ENCODE results near the gene GRAMD4.

GRAMD4 gene

GRCh38 chr22:46652081-46652846, 32.1 kb downstream of the GRAMD4 start:
- no peak overlapping the region for H3K4me3 ChIP-seq (ENCODE audit: low read depth, low read length)

GRCh38 chr22:46652847-46653331, 32.7 kb downstream of the GRAMD4 start:
- no peak for TF ChIP-seq CTCF (IDR thresholded peaks at IDR 0.05; ENCODE audit: borderline replicate concordance, insufficient read depth, low read depth, low read length)
- no peak overlapping the region for H3K4me3 ChIP-seq (ENCODE audit: low read depth, low read length)

More at GRCh38 chr22:46652081-46652846, 32.1 kb downstream of the GRAMD4 start:
- TF ChIP-seq CTCF (IDR thresholded peaks at IDR 0.05; ENCODE audit: borderline replicate concordance, insufficient read depth, low read depth, low read length): no peak

- TF ChIP-seq CTCF (IDR thresholded peaks at IDR 0.05; ENCODE audit: borderline replicate concordance, insufficient read depth, low read depth, low read length): no peak
- H3K4me3 ChIP-seq (ENCODE audit: low read depth, low read length): no peak overlapping the region
These were observed 33.4 kb downstream of the GRAMD4 start for GRCh38 chr22:46653596-46653995.

- H3K4me3 ChIP-seq (ENCODE audit: low read depth, low read length): no peak overlapping the region
- TF ChIP-seq CTCF (IDR thresholded peaks at IDR 0.05; ENCODE audit: borderline replicate concordance, insufficient read depth, low read depth, low read length): no peak
These were observed 34.2 kb downstream of the GRAMD4 start for GRCh38 chr22:46654426-46654825.

- TF ChIP-seq CTCF (IDR thresholded peaks at IDR 0.05; ENCODE audit: borderline replicate concordance, insufficient read depth, low read depth, low read length): no peak
- no peak overlapping the region for H3K4me3 ChIP-seq (ENCODE audit: low read depth, low read length)
These were observed 34.9 kb downstream of the GRAMD4 start for GRCh38 chr22:46654927-46655595.

GRCh38 chr22:46655861-46656608, 35.8 kb downstream of the GRAMD4 start:
- H3K4me3 ChIP-seq (ENCODE audit: low read depth, low read length): no peak overlapping the region
- TF ChIP-seq CTCF (IDR thresholded peaks at IDR 0.05; ENCODE audit: borderline replicate concordance, insufficient read depth, low read depth, low read length): no peak

Measured in GM12875 (cell line).